Keratinocyte (primary cell): ENCODE results near the gene ZNF628. TPM values are rescaled to one million over a fixed set of nuclear protein-coding genes. Genes with fewer than 3 reads are reported as not detected.

Experiments
- DNase-seq: peaks from one replicate; pipeline ENCODE4 v3.0.0-alpha.2; 2011; ENCODE audit warnings: low read depth, missing footprints, low spot score
- FAIRE-seq: peaks from 2 replicates; lab custom pipeline; 2011; peaks lifted over from hg19 to GRCh38; lab: Jason Lieb, UNC
- H2AFZ ChIP-seq: 2 replicates; pipeline ENCODE4 v1.6.0; 2012; ENCODE audit warnings: low read length, control low read depth, inconsistent platforms; ENCODE audit not compliant: control insufficient read depth
- H3K27ac ChIP-seq: 2 replicates; pipeline ENCODE4 v1.5.1; 2011; ENCODE audit warnings: low read length; ENCODE audit not compliant: control insufficient read depth, insufficient read depth
- H3K27me3 ChIP-seq: 3 replicates; pipeline ENCODE4 v1.6.0; 2011; ENCODE audit warnings: low read length; ENCODE audit not compliant: control insufficient read depth, insufficient read depth; ENCODE audit errors: extremely low read depth
- H3K36me3 ChIP-seq, 2 experiments: 2 replicates in 1 of 2; 3 replicates in 1 of 2; pipeline ENCODE4 v1.5.1; 2011; ENCODE audit warnings: low read length in 2 of 2, mild to moderate bottlenecking in 1 of 2; ENCODE audit not compliant: control insufficient read depth in 2 of 2, insufficient read depth in 2 of 2; ENCODE audit errors: extremely low read depth in 1 of 2
- H3K4me1 ChIP-seq: 3 replicates; pipeline ENCODE4 v1.5.1; 2011; ENCODE audit warnings: low read length; ENCODE audit not compliant: control insufficient read depth, insufficient read depth; ENCODE audit errors: extremely low read depth
- H3K4me2 ChIP-seq: 3 replicates; pipeline ENCODE4 v1.6.0; 2011; ENCODE audit warnings: low read depth, low read length; ENCODE audit not compliant: control insufficient read depth, insufficient read depth; ENCODE audit errors: extremely low read depth
- H3K4me3 ChIP-seq, 3 experiments: fragments of 200-600 bp in 1 of 3; sonication (generic) in 1 of 3; 2 replicates in 2 of 3; 3 replicates in 1 of 3; pipeline ENCODE4 v1.5.1; 2011 to 2016; ENCODE audit warnings: low read length in 3 of 3, mild to moderate bottlenecking in 3 of 3, control low read depth in 2 of 3, inconsistent platforms in 1 of 3, low read depth in 1 of 3, mixed read lengths in 1 of 3, mixed run types in 1 of 3, moderate library complexity in 1 of 3; ENCODE audit not compliant: control insufficient read depth in 2 of 3, insufficient read depth in 2 of 3; ENCODE audit errors: extremely low read depth in 1 of 3
- H3K79me2 ChIP-seq: 2 replicates; pipeline ENCODE4 v1.6.0; 2012; ENCODE audit warnings: low read length; ENCODE audit not compliant: control insufficient read depth, insufficient read depth
- H3K9ac ChIP-seq: 3 replicates; pipeline ENCODE4 v1.6.0; 2011; ENCODE audit warnings: low read length; ENCODE audit not compliant: control insufficient read depth, insufficient read depth; ENCODE audit errors: extremely low read depth
- H3K9me1 ChIP-seq: 3 replicates; pipeline ENCODE4 v1.6.0; 2011; ENCODE audit warnings: low read length; ENCODE audit not compliant: control insufficient read depth, insufficient read depth; ENCODE audit errors: extremely low read depth
- H3K9me3 ChIP-seq: 2 replicates; pipeline ENCODE4 v1.5.1; 2012; ENCODE audit warnings: low read depth, low read length; ENCODE audit not compliant: control insufficient read depth
- H4K20me1 ChIP-seq: 3 replicates; pipeline ENCODE4 v1.6.0; 2011; ENCODE audit warnings: low read length; ENCODE audit not compliant: control insufficient read depth, insufficient read depth; ENCODE audit errors: extremely low read depth
- EZH2 ChIP-seq: IDR thresholded peaks from one replicate; pipeline ENCODE4 v1.6.1; 2012; ENCODE audit warnings: inconsistent platforms, mild to moderate bottlenecking, low read length, moderate library complexity
- dilution Hi-C: fragments of 300-500 bp; cut with MboI; formaldehyde crosslinking; loops from one replicate; pipeline ENCODE4 v1.7.0; 2020; ENCODE audit warnings: low sequenced_read_pairs; ENCODE audit not compliant: extremely low pct_ligation_motif_present
- polyA plus RNA-seq, 5 experiments: library from polyadenylated mRNA; depleted of rRNA in 3 of 5; stranded (reverse) in 3 of 5; stranded (forward) in 1 of 5; unstranded in 1 of 5; fragments of >200 nt; gene quantifications; 1 replicate in 1 of 5; 2 replicates in 3 of 5; 3 replicates in 1 of 5; pipeline versions ENCODE4 v1.2.1 to v1.2.3, GENCODE V29; 2011 to 2012; ENCODE audit warnings: missing spikeins in 2 of 5, low read depth in 1 of 5, low replicate concordance in 1 of 5
- TF ChIP-seq, protein P1 (sequence below), 3 experiments: IDR thresholded peaks in 1 of 3; conservative IDR thresholded peaks in 1 of 3; optimal IDR thresholded peaks in 1 of 3; 2 replicates in 2 of 3; 3 replicates in 1 of 3; pipeline versions ENCODE3 to v1.5.1; 2011; ENCODE audit warnings: low read length in 3 of 3, mild to moderate bottlenecking in 3 of 3, moderate library complexity in 2 of 3, control low read depth in 1 of 3, inconsistent platforms in 1 of 3; ENCODE audit not compliant: insufficient read depth in 2 of 3; ENCODE audit errors: extremely low read depth in 1 of 3

Gene ZNF628
- polyA plus RNA-seq, 1 donor (not counting 4 experiments of a cell fraction or from before 2014, with no cell fraction given): 0.22 TPM

DNA sequence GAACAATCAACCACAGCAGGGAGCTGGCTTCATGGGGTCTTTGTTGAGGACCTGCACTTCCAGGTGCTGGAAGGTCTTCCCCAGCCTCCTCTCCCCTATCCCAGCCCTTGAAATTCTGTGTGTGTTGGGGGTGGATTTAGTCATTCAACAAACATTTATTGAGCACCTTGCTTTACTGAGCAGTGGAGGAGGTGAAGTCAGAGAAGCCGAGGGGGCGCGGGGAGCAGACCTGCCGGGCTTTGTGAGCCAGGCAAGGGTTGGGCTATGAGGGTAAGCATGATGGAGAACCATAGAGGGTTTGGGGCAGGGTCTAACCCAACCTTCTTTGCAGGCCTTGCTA lies 8.4 kb upstream of the ZNF628 start:
- H3K79me2 ChIP-seq: no peaks in the 10 kb centered on the region
- H2AFZ ChIP-seq: peak overlapping the region; percentile 59
- H3K36me3 ChIP-seq: no peaks in the 10 kb centered on the region
- FAIRE-seq: no peak
- no peaks in the 10 kb centered on the region for H3K27me3 ChIP-seq
- no peak for DNase-seq
- no peaks in the 10 kb centered on the region for H4K20me1 ChIP-seq
- dilution Hi-C loops: no loop called here
- no peak overlapping the region for H3K27ac ChIP-seq
- H3K4me3 ChIP-seq: no peak overlapping the region
- H3K4me2 ChIP-seq: no peak overlapping the region
- no peaks in the 10 kb centered on the region for H3K9me1 ChIP-seq
- TF ChIP-seq, protein P1, sequence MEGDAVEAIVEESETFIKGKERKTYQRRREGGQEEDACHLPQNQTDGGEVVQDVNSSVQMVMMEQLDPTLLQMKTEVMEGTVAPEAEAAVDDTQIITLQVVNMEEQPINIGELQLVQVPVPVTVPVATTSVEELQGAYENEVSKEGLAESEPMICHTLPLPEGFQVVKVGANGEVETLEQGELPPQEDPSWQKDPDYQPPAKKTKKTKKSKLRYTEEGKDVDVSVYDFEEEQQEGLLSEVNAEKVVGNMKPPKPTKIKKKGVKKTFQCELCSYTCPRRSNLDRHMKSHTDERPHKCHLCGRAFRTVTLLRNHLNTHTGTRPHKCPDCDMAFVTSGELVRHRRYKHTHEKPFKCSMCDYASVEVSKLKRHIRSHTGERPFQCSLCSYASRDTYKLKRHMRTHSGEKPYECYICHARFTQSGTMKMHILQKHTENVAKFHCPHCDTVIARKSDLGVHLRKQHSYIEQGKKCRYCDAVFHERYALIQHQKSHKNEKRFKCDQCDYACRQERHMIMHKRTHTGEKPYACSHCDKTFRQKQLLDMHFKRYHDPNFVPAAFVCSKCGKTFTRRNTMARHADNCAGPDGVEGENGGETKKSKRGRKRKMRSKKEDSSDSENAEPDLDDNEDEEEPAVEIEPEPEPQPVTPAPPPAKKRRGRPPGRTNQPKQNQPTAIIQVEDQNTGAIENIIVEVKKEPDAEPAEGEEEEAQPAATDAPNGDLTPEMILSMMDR (optimal IDR thresholded peaks at IDR 0.05 in 1 of 3, IDR thresholded peaks at IDR 0.05 in 1 of 3, conservative IDR thresholded peaks at IDR 0.05 in 1 of 3; ENCODE audit: extremely low read depth in 1 of 3, insufficient read depth in 2 of 3, low read length in 3 of 3): peak in 1 of 3 experiments; percentile 1
- TF ChIP-seq EZH2: no peak
- H3K4me1 ChIP-seq: peaks cover 2% of the 10 kb centered on the region
- H3K9ac ChIP-seq: no peak overlapping the region
- H3K9me3 ChIP-seq: no peaks in the 10 kb centered on the region

DNA sequence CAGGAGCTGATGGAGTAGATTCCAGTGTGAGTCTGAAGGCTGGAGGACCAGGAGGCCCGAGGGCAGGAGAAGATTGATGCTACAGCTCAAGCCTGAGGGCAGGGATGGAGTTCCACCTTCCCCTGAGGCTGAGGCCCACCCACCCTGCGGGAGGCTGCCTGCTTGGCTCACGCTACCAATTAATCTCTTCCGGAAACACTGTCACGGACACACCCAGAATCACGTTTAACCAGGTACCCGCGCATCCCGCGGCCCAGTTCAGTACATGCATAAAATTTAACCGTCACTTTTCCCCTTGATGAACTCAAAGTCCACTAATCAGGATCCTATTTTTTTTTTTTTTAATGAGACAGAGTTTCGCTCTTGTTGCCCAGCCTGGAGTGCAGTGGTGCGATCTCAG lies 5.2 kb upstream of the ZNF628 start:
- Histone ChIP-seq H3K4me1 (peaks cover 17% of the 10 kb centered on the region), H2AFZ (peak overlapping the region; percentile 30), H3K27me3 (no peaks in the 10 kb centered on the region), H3K79me2 (no peaks in the 10 kb centered on the region), H4K20me1 (no peaks in the 10 kb centered on the region), H3K4me2 (no peak overlapping the region), H3K9ac (no peak overlapping the region), H3K4me3 (no peak overlapping the region), H3K27ac (no peak overlapping the region), H3K36me3 (no peaks in the 10 kb centered on the region), H3K9me3 (no peaks in the 10 kb centered on the region), H3K9me1 (no peaks in the 10 kb centered on the region)
- FAIRE-seq: no peak
- dilution Hi-C loops: no loop called here
- no peak for DNase-seq
- no peak for TF ChIP-seq EZH2
- TF ChIP-seq, protein P1 (optimal IDR thresholded peaks at IDR 0.05 in 1 of 3, IDR thresholded peaks at IDR 0.05 in 1 of 3, conservative IDR thresholded peaks at IDR 0.05 in 1 of 3; ENCODE audit: extremely low read depth in 1 of 3, insufficient read depth in 2 of 3, low read length in 3 of 3): no peak
